HG03439 (cell line): ENCODE measurements around the gene GFRA1.

Experiments
- ATAC-seq: cut with Tn5 transposase; IDR thresholded peaks from one replicate; pipeline ENCODE4 v1.9.1; 2021; ENCODE audit warnings: mild to moderate bottlenecking, moderate library complexity; ENCODE audit not compliant: unreplicated experiment

GFRA1 gene

GRCh38 chr10:116271593-116272439, 1.2 kb downstream of the GFRA1 start:
- ATAC-seq, result no peak

DNA sequence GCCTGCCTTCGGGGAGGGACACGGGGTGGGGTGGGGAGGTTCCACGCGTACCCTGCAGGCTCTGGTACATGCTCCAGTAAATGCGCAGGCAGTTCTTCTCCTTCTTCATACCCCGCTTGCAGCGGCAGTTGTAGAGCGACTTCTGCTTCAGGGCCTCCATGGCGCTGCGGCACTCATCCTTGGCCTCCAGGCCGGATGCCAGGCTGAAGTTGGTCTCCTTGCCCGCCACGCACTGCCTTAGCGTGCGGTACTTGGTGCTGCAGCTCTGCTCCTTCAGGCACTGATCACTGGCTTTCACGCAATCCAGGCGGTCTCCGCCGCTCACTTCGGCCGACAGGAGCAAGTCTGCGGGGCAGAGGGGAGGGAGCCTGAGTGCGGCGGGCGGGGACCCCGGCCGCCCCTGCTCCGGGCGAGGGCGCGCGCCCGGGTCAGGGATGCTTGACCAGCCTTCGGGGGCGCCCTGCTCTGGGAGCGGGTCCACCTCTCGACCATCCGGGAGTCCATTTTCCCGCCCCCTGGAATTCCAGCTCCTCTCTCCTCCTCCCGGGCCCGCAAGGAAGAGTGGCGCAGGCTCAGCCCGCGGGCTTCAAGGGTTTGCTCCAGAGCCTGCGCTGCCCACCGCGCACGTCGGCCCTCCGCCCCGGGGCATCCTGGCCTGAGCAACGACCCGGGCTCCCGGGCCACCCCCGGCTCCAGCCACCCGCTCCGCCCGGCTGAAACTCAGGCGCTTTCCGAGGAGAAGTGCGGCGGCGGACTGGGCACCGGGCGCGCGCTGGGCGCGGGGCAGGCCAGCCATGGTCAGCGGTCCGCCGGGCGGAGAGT, 2.0 kb downstream of the GFRA1 start:
- ATAC-seq, result no peak

- no peak for ATAC-seq
Measured at GRCh38 chr10:116270126-116270770, 2.8 kb downstream of the GFRA1 start.

GRCh38 chr10:116269619-116270018, 3.4 kb downstream of the GFRA1 start:
- no peak for ATAC-seq

GRCh38 chr10:116268976-116269375, 4.0 kb downstream of the GFRA1 start:
- no peak for ATAC-seq

DNA sequence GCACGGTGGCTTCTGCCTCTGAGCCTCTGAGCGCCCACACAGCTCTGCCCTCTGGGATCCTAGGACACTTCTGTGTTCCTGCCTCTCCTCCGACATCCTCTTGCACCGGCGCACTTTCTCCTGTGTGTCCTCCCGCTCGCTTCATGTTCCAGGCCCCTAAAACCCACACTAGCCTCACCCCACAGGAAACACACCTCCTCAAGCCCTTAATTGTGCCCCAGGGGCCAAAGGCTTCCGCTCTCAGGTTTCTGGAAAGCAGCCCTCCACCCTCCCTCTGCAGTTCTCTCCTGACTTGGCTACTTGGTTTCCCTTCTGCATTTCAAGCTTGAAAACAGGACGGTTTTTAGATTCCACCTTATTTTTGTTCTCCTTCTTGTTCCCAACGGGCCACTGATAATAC, 7.3 kb downstream of the GFRA1 start:
- no peak for ATAC-seq

DNA sequence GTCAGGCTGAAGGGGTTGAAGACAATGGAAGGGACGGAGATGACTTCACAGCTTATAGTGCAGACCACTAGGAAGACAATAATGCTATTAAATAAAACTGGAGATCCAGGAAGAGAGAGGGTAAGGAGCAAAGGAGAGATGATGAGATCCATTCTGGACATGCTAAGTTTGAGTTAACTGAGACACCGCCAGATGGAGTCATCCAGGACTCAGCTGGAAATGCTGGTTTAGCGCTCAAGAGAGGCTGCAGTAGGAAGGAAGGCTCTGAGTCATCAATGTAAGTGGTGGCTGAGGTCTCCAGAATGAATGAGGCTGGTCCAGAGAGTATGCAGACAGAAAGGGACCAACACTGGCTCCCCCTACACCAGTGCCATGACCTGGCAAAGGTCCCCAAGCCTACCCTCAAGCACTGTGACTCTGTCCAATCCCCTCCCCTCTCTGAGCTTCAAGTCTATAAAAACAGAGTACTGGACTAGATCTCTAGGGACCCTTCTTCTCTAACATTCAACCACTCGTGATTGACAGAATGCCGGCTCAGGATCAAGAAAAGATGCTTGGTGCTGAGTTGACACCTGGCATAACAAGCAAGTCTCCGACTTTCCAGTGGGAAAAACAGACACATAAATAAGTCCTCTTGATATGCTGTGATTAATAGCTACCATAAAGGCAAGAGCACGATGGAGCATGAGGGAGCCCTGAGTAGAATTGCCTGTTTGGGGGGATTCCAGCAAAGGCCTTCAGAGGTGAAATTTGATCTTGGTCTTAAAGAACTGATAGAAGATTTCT, 8.9 kb downstream of the GFRA1 start:
- no peak for ATAC-seq

DNA sequence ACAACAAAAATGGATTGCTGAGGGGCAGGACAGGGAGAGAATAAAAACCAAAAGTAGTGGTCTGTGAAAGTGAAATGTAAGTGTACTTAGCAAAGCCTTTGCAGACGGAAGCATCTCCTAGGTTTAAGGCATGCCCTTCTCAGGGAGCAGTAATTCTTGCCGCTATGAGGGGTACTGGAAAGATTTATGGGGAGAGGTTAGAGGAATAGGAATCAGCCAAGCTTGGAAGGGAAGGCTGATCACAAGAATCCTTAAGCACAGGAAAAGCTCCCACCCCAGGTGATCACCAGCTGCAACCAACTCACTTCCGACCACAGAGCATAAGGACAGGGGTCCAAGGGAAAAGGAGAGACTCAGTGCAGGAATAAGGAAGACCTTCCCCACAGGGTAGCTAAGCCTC, 10.3 kb downstream of the GFRA1 start:
- ATAC-seq, result no peak

DNA sequence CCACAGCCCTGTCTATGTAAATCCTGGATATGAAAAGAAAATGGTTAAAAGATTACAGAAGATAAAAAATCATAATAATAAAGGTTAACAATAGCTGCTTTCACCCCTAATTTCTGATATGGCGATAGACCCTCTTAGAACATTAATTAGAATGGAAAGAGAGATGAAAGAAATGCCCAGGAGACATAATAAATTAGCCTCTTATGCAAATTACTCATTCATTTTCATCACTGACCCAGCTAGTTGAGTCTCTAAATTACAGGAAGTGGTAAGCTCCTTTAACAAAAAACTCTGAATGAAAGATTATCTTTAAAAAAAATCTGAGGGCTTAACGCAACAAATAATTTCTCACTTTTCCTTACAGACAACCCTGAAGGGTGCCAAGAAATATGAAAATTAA, 12.4 kb downstream of the GFRA1 start:
- ATAC-seq, result no peak

- no peak for ATAC-seq
Measured at GRCh38 chr10:116259638-116260037, 13.4 kb downstream of the GFRA1 start.

DNA sequence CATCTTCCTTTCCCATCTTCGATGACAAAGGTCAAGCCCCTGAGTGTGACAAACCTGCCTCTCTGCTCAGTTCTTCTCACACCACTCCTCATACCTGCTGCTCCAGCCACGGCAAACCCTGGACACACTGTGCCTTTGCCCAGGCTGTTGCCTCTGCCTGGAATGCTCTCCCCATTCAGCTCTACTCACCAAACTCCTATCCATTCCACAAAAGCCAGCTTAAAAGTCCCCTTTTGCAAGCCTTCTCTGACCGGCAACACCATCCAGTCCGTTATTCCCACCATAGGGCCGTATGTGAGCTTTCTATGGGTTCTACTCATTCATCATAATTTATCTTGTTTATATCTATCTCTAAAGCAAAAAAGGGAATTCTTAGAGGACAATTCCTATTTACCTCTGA, 15.2 kb downstream of the GFRA1 start:
- no peak for ATAC-seq

- ATAC-seq, result no peak
Measured at GRCh38 chr10:116256752-116257259, 16.2 kb downstream of the GFRA1 start.

- no peak for ATAC-seq
Measured at GRCh38 chr10:116255886-116256751, 16.9 kb downstream of the GFRA1 start.

GRCh38 chr10:116254422-116255155, 18.4 kb downstream of the GFRA1 start:
- ATAC-seq, result no peak

DNA sequence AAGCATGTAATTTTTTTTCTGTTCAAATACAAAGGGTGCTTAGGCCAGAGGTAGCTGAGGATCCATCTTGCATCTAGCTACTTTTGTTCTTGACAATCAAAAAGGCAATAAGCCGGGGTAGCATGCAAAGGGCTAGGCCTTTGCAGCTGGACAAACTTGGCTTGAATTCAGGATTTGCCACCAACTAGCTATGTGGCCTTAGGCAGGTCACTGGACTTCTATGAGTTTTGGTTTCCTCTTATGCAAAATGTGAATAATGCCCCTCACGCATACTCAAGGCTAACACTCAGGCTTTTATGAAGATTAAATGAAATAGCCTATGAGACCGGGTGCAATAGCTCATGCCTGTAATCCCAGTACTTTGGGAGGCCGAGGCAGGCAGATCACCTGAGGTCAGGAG, 19.3 kb downstream of the GFRA1 start:
- no peak for ATAC-seq

DNA sequence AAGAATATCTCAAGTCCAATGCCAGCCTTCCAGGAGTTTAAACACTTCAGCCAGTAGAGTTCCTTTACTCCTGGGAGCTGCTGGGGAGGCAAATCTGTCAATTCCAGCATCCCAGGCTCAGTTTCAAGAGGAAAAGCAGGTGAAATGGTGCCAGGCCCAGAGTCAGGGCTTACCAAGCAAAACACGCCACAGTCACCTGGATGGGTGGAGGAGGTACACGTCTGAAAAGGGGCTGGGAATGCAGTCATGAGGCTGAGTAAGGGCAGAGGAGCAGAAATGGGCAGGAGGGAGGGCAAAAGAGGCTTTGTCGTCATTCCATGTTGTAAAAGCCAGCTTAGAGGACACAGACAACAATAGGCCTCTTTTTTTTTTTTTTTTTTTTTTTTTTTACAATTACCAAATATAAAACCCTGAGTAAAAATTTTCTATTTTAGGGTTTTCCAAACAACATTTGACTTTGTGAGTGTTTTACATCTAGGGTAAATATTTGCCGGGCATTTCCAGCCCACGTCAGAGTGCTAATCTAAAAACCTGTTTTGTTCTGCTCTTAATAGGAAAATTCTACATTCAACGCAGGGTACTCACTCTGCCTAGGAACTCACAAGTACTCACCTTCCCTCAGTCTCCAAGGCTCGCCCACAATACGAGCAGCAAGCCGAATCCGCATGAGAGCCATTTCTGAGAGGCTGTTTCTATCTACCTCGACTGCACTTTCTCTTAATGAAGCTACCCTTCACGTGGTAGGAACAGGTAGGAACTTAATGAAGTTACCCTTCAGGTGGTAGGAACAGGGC, 21.2 kb downstream of the GFRA1 start:
- ATAC-seq, result no peak

DNA sequence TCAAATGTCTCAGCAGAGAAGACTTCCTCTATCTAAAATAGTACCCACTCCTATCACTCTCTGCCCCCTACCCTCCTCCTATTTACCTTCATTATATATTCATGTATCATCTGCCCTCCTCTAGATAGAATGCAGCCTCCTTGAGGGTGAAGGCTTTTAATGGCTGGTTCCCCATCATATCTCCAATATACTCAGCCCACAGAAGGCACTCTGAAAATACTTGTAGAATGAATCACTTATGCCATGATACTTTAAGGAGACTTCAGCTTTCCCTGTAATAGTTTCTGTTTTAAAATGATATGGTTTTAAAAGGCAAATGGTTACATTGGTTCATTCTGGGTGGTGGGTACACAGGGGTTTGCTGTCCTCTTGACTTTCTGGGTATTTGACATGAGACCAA, 25.3 kb downstream of the GFRA1 start:
- ATAC-seq, result no peak

GRCh38 chr10:116246263-116246662, 26.7 kb downstream of the GFRA1 start:
- ATAC-seq, result no peak
